SJSA1 (cell line): ENCODE measurements around the gene OR5K4. TPM values are rescaled to one million over a fixed set of nuclear protein-coding genes. Genes with fewer than 3 reads are reported as not detected.

Source experiments
- DNase-seq, 2 experiments: peaks; one replicate each; pipeline ENCODE4 v3.0.0-alpha.2; 2015 to 2020; ENCODE audit warnings: low spot score in 2 of 2, low read depth in 1 of 2
- H3K27ac ChIP-seq: fragments of 250-450 bp; sonication (Bioruptor Pico); 2 replicates; pipeline ENCODE4 v1.5.1; 2020; ENCODE audit warnings: mild to moderate bottlenecking, moderate library complexity
- H3K27me3 ChIP-seq: fragments of 250-450 bp; sonication (Bioruptor Pico); replicated peaks from 2 replicates; pipeline ENCODE4 v1.5.1; 2020; ENCODE audit warnings: mild to moderate bottlenecking, moderate library complexity
- H3K36me3 ChIP-seq: fragments of 250-450 bp; sonication (Bioruptor Pico); 2 replicates; pipeline ENCODE4 v1.5.1; 2020; ENCODE audit warnings: mild to moderate bottlenecking
- H3K4me1 ChIP-seq: fragments of 250-450 bp; sonication (Bioruptor Pico); replicated peaks from 2 replicates; pipeline ENCODE4 v1.6.1; 2021; ENCODE audit warnings: mild to moderate bottlenecking
- H3K4me3 ChIP-seq: fragments of 250-450 bp; sonication (Bioruptor Pico); 2 replicates; pipeline ENCODE4 v1.5.1; 2020; ENCODE audit warnings: mild to moderate bottlenecking
- H3K9me3 ChIP-seq: fragments of 250-450 bp; sonication (Bioruptor Pico); replicated peaks from 2 replicates; pipeline ENCODE4 v1.5.1; 2020; ENCODE audit warnings: mild to moderate bottlenecking
- total RNA-seq: library from RNA; depleted of rRNA; stranded (reverse); fragments of >200 nt; shearing (Covaris generic); gene quantifications from 2 replicates; pipeline ENCODE4 v1.2.3, GENCODE V29; 2014; rRNA removed

Gene OR5K4
- total RNA-seq: not detected in 2 replicates

GRCh38 chr3:98353554-98353953 is at the start of gene OR5K4:
Gene OR5K4, plus strand, starts transcription at chr3:98353854. Its CDS starts 0 bp downstream, at chr3:98353854.
- Histone ChIP-seq H3K9me3 (no peaks in the 10 kb centered on the region), H3K4me3 (no peak within 1 kb of the TSS), H3K4me1 (no peaks in the 10 kb centered on the region), H3K27ac (no peak within 1 kb of the TSS), H3K36me3 (no peaks in the 10 kb centered on the region), H3K27me3 (0 out of 2 replicates have a peak, but pooled peaks cover 9% of the 10 kb centered on the region)
- no peak for DNase-seq

- Histone ChIP-seq H3K4me3 (no peak overlapping the region), H3K27ac (no peak overlapping the region), H3K36me3 (no peaks in the 10 kb centered on the region), H3K4me1 (peaks cover 12% of the 10 kb centered on the region), H3K9me3 (no peaks in the 10 kb centered on the region), H3K27me3 (no peaks in the 10 kb centered on the region)
- no peak for DNase-seq
These were observed 31.6 kb upstream of the OR5K4 start for GRCh38 chr3:98322101-98322500.

DNA sequence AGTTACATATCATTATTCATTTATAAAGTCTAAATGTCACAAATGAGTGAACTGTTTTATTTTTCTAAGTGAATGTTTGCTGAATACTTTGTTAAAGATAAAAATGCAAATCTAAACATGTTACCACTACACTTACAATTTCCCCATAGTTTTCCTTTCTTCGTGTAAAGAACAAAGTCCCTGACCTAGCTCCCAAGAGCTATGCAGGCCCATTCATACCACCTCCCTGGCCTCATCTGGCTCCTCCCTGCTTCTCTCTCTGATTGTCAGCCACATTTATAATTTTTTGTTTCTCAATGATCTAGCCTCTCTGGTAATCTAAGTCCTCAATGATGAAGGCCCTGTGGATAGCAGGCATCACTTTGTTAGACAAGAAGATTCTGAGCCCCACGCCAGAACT is 31.0 kb upstream of the OR5K4 start:
- Histone ChIP-seq H3K27ac (no peak overlapping the region), H3K36me3 (no peaks in the 10 kb centered on the region), H3K4me3 (no peak overlapping the region), H3K27me3 (no peaks in the 10 kb centered on the region), H3K4me1 (peaks cover 12% of the 10 kb centered on the region), H3K9me3 (no peaks in the 10 kb centered on the region)
- no peak for DNase-seq

DNA sequence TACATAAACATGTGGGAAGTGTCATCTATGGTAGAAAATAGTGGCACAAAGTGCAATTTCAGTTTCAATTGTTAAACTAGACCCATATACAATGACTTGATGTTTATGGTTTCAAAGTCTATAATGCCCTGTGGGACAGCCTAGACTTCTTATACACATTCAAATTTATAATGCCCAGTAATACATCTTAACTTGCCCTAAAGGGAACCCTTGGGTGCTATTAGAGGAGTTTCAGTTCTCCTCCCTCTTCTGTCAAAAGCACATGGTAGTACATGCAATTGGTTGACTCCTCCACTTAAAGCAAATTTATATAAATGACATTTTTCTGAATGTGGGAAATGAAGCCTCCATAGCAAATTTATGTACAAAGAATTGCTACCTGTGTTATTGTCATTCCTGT is 30.2 kb upstream of the OR5K4 start:
- H3K4me1 ChIP-seq: peaks cover 12% of the 10 kb centered on the region
- no peak overlapping the region for H3K4me3 ChIP-seq

GRCh38 chr3:98325055-98325454 is 28.6 kb upstream of the OR5K4 start:
- Histone ChIP-seq H3K9me3 (no peaks in the 10 kb centered on the region), H3K4me1 (peaks cover 12% of the 10 kb centered on the region), H3K4me3 (no peak overlapping the region), H3K36me3 (no peaks in the 10 kb centered on the region), H3K27ac (no peak overlapping the region; the same call in 1 of the 2 replicates), H3K27me3 (peaks cover 4% of the 10 kb centered on the region; the same call in 1 of the 2 replicates)
- DNase-seq: no peak

More for the DNA sequence above, 30.2 kb upstream of the OR5K4 start:
- Histone ChIP-seq H3K27me3 (no peaks in the 10 kb centered on the region), H3K36me3 (no peaks in the 10 kb centered on the region), H3K27ac (no peak overlapping the region), H3K9me3 (no peaks in the 10 kb centered on the region)
- DNase-seq: no peak

GRCh38 chr3:98326105-98326893 is 27.4 kb upstream of the OR5K4 start:
- Histone ChIP-seq H3K36me3 (no peaks in the 10 kb centered on the region), H3K9me3 (no peaks in the 10 kb centered on the region), H3K27me3 (peaks cover 12% of the 10 kb centered on the region), H3K4me1 (peaks cover 12% of the 10 kb centered on the region), H3K4me3 (no peak overlapping the region), H3K27ac (peak overlapping the region; percentile 59)
- no peak for DNase-seq

GRCh38 chr3:98326945-98327344 is 26.7 kb upstream of the OR5K4 start:
- H3K36me3 ChIP-seq: no peaks in the 10 kb centered on the region
- no peaks in the 10 kb centered on the region for H3K9me3 ChIP-seq
- H3K27me3 ChIP-seq: peaks cover 14% of the 10 kb centered on the region
- DNase-seq: no peak
- H3K27ac ChIP-seq: no peak overlapping the region
- H3K4me3 ChIP-seq: no peak overlapping the region
- H3K4me1 ChIP-seq: peaks cover 12% of the 10 kb centered on the region

GRCh38 chr3:98328933-98329332 is 24.7 kb upstream of the OR5K4 start:
- H3K27me3 ChIP-seq: peaks cover 24% of the 10 kb centered on the region
- H3K27ac ChIP-seq: no peak overlapping the region
- H3K9me3 ChIP-seq: no peaks in the 10 kb centered on the region
- H3K4me3 ChIP-seq: no peak overlapping the region
- no peaks in the 10 kb centered on the region for H3K36me3 ChIP-seq
- DNase-seq: no peak
- peaks cover 12% of the 10 kb centered on the region for H3K4me1 ChIP-seq

DNA sequence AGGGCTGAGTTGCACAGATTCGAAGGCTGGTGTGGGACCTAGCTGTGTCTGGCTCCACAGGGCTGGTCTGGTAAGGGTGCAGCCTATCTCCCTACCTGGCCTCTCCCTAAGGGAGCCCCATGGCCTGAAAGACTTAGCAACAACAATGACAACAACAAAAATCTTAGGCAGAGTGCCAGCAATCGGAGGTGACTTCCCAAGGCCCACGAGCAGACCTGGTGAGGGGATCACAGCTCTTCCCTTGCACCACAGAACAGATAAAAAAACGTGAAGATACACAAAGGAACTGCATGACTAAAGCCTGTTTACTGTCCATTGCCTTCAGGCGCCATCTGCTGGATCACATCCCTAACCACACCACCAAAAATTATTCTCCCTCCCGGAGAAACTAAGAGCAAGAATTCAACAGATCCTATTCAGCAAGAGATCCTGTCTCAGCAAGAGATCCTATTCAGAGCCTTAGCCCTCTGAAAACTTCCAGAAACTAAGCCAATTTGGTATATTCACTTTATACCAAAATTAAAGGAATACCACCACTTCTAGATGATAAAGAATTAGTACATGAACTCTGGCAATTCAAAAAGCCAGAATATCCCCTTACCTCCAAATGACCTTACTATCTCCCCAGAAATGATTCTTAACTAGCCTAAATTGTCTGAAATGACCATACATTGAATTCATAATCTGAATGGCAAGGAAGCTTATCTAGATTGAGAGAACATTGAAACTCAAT is 24.1 kb upstream of the OR5K4 start:
- H3K9me3 ChIP-seq: no peaks in the 10 kb centered on the region
- H3K4me1 ChIP-seq: peaks cover 12% of the 10 kb centered on the region
- no peak overlapping the region for H3K27ac ChIP-seq
- no peak overlapping the region for H3K4me3 ChIP-seq
- peak; percentile 41 to 45 for DNase-seq
- H3K27me3 ChIP-seq: peaks cover 24% of the 10 kb centered on the region
- H3K36me3 ChIP-seq: no peaks in the 10 kb centered on the region

GRCh38 chr3:98331329-98331728 is 22.3 kb upstream of the OR5K4 start:
- Histone ChIP-seq H3K27ac (no peak overlapping the region), H3K36me3 (no peaks in the 10 kb centered on the region), H3K4me3 (no peak overlapping the region), H3K9me3 (no peaks in the 10 kb centered on the region), H3K27me3 (peaks cover 26% of the 10 kb centered on the region), H3K4me1 (peaks cover 2% of the 10 kb centered on the region)
- DNase-seq: no peak

GRCh38 chr3:98333989-98334606 is 19.6 kb upstream of the OR5K4 start:
- DNase-seq: peak in 1 of 2 experiments; percentile 25
- Histone ChIP-seq H3K9me3 (no peaks in the 10 kb centered on the region), H3K27ac (no peak overlapping the region), H3K4me1 (no peaks in the 10 kb centered on the region), H3K27me3 (peaks cover 39% of the 10 kb centered on the region), H3K4me3 (no peak overlapping the region), H3K36me3 (no peaks in the 10 kb centered on the region)

DNA sequence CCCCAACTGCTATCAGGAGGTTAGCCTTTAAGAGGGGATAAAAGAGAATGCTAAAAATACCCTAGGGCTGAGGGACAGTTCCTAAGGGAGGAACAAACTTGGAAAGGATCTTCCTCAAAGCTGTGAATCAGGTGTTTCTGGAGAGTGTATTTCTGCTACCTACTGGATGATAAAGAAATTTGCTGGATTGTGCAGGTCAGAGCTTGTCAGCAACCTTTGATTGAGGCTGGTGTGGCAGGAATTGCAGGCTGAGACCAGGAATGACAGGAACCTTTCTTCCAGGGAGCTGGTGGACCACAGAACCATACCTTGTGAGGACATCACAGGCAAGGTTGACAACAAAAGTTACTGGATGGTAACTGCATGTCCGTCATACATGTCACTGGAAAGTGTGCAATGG is 14.6 kb upstream of the OR5K4 start:
- no peak overlapping the region for H3K27ac ChIP-seq
- peaks cover 15% of the 10 kb centered on the region; the same call in 1 of the 2 replicates for H3K27me3 ChIP-seq
- no peaks in the 10 kb centered on the region for H3K4me1 ChIP-seq
- H3K36me3 ChIP-seq: no peaks in the 10 kb centered on the region
- DNase-seq: no peak
- H3K9me3 ChIP-seq: no peaks in the 10 kb centered on the region
- H3K4me3 ChIP-seq: no peak overlapping the region

DNA sequence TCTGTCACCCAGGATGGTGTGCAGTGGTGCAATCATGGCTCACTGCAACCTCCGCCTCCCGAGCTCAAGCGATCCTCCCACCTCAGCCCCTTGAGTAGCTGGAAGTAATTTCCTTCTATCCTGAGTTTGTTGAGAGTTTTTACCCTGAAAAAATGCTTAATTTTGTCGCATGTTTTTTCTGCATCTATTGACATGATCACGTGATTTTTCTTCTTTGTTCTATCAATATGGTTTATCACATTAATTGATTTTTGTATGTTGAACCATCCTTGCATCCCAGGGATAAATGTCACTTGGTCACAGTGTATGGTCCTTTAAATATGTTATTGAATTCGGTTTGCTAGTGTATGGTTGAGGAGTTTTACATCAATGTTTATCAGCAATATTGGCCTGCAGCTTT is 11.9 kb upstream of the OR5K4 start:
- H3K36me3 ChIP-seq: no peaks in the 10 kb centered on the region
- peaks cover 12% of the 10 kb centered on the region; the same call in 1 of the 2 replicates for H3K27me3 ChIP-seq
- no peaks in the 10 kb centered on the region for H3K4me1 ChIP-seq
- H3K4me3 ChIP-seq: no peak overlapping the region
- H3K9me3 ChIP-seq: no peaks in the 10 kb centered on the region
- H3K27ac ChIP-seq: no peak overlapping the region
- DNase-seq: no peak
